Activated T-helper 1 cell treated with anti-CD3 and anti-CD28 coated beads, Interleukin-2, amount 50 U/mL, for 16 hours (primary cell): ENCODE data around the gene PTK6.

ENCODE experiments used
- DNase-seq, 2 donors: peaks; one replicate each; pipeline ENCODE4 v3.0.0-alpha.2; 2020; ENCODE audit warnings: low read depth in 1 of 2, low spot score in 1 of 2

The PTK6 gene

GRCh38 chr20:63570281-63571086 lies 33.3 kb upstream of the PTK6 start:
- no peak for DNase-seq

GRCh38 chr20:63568986-63569949 lies 32.1 kb upstream of the PTK6 start:
- DNase-seq, result no peak

DNA sequence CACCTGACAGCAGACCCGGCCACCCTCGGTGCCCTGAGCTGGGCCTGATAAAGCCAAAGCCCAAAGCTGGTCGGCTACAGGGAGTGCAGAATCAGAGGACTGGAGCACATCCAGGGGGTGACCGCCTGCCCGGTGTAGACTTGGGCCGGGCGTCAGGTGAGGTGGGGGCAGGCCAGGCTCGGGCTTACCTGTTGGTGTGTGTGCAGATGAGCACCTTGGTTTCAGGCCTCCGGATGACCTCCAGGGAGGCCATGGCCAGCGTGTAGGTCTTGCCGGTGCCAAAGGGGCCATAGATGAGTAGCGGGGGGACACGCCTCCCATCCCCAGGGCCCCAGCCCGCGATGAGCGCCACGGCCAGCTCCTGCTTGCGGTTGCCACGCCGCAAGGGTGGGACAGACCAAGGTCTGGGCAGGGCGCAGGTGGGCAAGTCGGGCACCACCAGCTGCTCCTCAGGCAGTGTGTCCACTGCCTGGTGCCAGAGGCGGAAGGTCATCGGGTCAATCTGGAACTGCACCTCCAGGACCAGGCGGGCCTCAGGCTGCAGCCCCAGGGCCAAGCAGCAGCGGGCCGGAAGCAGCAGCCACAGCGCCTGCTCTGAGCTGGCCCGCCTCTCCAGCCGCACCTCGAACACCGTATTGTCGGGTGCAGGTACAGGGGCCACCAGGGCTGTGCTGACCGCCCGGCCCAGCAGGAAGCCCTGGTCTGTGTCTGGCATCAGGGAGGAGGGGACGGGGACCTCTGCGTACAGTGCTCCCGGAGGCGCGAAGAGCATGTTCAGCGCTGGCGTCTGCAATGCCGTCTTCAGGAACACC lies 31.2 kb upstream of the PTK6 start:
- no peak for DNase-seq

GRCh38 chr20:63567386-63568169 lies 30.4 kb upstream of the PTK6 start:
- DNase-seq, result no peak

GRCh38 chr20:63567136-63567385 lies 29.9 kb upstream of the PTK6 start:
- no peak for DNase-seq

DNA sequence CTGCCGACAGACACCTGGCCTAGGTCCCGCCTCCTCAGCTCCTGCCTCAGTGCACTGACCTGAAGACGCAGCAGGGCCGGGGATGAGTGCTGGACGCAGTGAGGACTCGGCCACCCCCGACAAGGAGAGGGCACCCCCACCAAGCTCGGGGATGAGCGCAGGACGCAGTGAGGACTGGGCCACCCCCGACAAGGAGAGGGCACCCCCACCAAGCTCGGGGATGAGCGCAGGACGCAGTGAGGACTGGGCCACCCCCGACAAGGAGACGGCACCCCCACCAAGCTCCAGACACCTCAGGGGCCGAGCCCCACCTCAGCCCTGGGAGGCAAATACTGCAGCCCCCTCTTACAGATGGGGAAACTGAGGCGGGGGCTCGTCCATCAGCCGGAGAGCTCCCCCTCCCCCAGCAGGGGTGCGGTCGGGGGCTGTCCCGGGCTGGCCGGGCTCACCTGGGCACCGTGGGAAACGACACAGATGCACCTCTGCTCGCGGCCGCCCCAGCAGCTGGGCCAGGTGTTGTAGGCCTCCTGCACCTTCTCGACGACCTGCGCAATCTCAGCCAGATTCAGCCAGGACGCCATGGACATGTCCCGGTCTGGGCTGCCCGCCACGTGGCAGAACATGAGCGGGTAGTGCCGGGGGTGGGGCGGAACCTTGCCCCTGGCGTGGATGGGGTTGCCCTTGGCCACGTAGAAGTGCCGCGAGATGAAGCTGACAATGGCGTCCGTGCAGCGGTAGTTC lies 29.4 kb upstream of the PTK6 start:
- DNase-seq, result no peak

DNA sequence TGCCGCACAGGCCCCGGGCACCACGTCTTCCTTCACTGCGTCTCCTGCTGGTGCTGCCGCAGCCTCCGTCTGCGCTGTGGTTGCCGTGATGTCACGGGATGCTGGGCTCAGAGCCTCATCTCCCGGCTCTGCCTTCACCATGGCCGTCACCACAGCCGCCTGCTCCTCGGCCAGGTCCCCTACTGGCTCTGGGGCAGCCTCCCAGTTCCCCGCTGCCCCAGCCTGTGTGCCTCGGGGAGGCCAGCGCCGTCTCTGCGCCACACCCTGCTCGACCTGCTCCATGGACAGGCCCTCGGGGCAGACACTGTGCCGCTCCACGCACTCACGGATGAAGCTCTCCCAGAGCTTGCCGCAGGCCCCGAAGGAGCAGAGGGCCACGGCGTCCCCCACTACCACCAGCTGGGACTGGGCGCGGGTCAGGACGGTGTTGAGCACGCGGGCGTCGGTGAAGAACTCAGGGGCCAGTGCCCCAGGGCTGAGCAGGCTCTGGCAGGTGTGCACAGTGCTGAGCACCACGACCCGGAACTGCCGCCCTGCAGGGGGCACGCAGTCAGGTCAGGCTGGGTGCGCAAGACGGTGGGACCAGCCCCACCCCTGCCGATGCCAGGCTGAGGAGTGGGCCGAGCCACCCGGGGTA lies 28.6 kb upstream of the PTK6 start:
- no peak for DNase-seq

DNA sequence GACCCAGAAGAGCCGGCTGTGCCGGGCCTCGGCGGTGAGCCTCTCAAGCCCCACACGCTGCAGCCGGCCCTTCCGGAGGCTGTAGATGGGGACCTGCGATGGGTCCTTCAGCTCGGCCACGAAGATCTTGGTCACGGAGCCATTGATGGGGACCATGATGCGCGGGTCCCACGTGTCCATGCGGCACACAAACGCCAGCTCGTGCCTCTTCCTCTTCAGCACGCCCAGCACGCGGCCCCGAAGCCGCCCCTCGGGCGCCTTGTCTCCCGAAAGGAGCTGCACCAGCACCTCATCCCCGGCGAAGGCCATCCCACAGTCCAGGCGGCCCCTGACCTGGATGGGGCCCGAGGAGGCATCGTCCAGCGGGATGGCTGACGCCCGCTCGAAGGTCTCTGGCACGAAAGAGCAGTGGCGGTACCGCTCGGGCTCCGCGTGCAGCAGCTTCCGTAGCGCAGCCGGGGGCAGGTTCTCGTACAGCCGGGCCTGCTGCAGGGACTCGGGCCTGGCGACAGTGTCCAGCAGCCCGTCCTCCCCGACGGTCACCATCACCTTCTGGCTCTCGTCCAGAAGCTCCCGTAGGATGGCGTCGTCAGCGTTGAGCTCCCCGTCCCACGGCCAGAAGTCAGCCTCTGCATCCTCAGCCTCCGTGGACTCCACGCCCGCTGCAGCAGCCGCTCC lies 28.0 kb upstream of the PTK6 start:
- DNase-seq, result no peak

DNA sequence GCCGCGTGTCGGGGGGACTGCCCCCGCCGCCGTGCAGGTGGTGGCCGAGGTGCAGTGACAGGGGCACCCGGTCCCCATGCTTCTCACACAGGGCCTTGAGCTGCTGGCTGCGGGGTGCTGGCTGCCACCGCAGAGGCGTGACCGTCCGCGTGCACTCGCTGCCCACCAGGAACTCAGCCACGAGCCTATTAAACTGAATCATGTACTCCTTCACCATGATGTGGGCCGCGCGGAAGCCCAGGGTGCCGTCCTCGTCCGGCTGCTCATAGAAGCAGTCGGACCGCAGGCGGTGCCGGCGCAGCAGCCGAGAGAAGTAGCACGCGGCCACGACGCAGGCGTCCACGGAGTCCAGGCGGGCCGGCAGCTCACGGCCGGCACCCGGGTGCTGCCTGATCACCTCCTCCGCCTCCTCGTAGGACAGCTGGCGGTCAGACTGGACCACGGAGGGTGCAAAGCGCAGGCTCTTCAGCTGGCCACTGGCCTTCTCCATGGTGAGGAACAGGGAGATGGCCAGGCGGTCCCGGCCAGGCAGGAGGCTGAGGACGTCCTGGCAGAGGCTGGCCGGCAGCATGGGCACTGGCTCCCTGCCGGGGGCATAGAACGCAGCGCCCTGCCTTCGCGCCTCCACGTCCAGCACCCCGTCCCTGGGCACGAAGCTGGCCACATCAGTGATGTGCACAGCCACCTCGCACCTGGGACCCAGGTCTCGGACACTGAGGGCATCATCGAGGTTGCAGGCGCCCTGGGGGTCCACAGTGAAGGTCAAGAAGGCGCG lies 27.0 kb upstream of the PTK6 start:
- DNase-seq, result no peak

- DNase-seq, result no peak
Observed at GRCh38 chr20:63563225-63563935, 26.2 kb upstream of the PTK6 start.

- no peak for DNase-seq
Observed at GRCh38 chr20:63562461-63563224, 25.5 kb upstream of the PTK6 start.

DNA sequence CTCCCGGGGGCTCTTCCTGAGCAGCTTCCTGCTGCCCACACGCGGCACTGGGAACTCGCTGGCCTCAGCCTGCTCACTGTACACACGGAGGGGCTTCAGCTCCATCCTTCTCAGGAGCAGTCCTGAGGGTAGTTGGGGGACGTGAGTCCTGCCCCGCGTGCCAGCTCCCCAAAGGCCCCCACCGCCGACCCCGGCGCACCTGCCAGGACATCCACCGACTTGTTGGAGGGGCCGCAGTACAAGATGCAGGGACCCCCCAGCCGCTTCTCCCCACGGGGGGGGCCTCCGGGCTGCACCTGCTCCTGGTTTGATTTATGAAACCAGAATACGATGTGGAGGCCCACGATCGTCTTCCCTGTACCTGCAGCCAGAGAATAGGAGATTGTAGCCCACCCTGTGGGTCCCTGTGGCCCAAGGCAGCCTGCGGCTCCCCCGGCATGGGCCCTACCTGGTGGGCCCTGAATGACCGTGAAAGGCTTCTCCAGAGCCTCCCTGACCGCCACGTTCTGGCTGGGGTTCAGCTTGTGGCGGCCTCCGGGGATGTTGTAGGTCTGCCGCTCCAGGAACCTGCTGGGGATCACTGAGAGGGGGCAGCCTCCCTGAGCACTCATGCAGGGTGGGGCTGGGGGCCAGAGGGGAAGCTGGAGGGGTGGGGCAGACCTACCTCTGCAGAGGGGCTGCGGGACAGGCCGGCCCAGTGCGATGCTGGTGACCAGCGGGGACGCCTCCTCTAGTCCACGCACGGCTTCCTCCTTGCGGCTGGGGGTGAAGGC lies 24.6 kb upstream of the PTK6 start:
- DNase-seq, result no peak

- DNase-seq, result no peak
Observed at GRCh38 chr20:63560856-63561609, 23.9 kb upstream of the PTK6 start.

- DNase-seq, result no peak
Observed at GRCh38 chr20:63560333-63560805, 23.2 kb upstream of the PTK6 start.
